ENCODE measurements around the gene BMPR1B.

BMPR1B gene

DNA sequence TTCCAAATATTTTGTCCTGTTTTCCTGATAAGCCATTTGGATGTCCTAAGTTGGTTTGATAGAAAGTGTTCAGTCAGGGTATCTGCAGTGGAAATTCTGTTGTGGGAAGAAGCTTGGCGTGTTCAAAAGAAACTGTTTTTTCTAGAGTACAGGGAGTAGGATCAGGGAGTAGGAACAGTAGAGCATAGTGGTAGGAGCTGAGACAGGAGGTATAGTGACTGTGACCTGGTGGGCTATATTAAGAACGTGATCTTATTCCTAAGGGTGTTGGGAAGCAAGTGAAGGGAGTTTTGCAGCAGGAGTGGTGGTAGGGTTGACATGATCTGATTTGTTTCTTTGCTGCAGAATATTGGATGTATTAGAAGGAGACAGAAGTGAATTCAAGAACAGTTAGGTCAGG is 348.2 kb downstream of the BMPR1B start:
- Histone ChIP-seq H3K36me3 (ENCODE audit: control insufficient read depth, insufficient read depth, low read length) (no peaks in the 10 kb centered on the region), H3K4me1 (ENCODE audit: control insufficient read depth, insufficient read depth, low read length) (no peaks in the 10 kb centered on the region), H3K9me3 (ENCODE audit: control insufficient read depth, low read length) (no peaks in the 10 kb centered on the region), H3K27me3 (ENCODE audit: control insufficient read depth, insufficient read depth, low read length, poor library complexity, severe bottlenecking) (no peaks in the 10 kb centered on the region), H3K4me3 (ENCODE audit: insufficient read depth, low read depth, low read length) (no peak overlapping the region), H3K27ac (ENCODE audit: insufficient read depth, low read depth, low read length, poor library complexity, severe bottlenecking) (no peak overlapping the region)
- 88 to 90% methylated on average over 2 of the region's 2 CpGs for WGBS, 2 experiments

- WGBS, 2 experiments, result 94 to 95% methylated on average over 2 of the region's 2 CpGs
Observed at GRCh38 chr4:95106408-95106928, 348.7 kb downstream of the BMPR1B start.

GRCh38 chr4:95107004-95107403 is 349.2 kb downstream of the BMPR1B start:
- no peak overlapping the region for H3K4me3 ChIP-seq (ENCODE audit: insufficient read depth, low read depth, low read length)
- no peaks in the 10 kb centered on the region for H3K36me3 ChIP-seq (ENCODE audit: control insufficient read depth, insufficient read depth, low read length)
- H3K27me3 ChIP-seq (ENCODE audit: control insufficient read depth, insufficient read depth, low read length, poor library complexity, severe bottlenecking), result no peaks in the 10 kb centered on the region

More at GRCh38 chr4:95106408-95106928, 348.7 kb downstream of the BMPR1B start:
- no peaks in the 10 kb centered on the region for H3K36me3 ChIP-seq (ENCODE audit: control insufficient read depth, insufficient read depth, low read length)
- H3K9me3 ChIP-seq (ENCODE audit: control insufficient read depth, low read length), result no peaks in the 10 kb centered on the region
- no peaks in the 10 kb centered on the region for H3K27me3 ChIP-seq (ENCODE audit: control insufficient read depth, insufficient read depth, low read length, poor library complexity, severe bottlenecking)
- no peak overlapping the region for H3K27ac ChIP-seq (ENCODE audit: insufficient read depth, low read depth, low read length, poor library complexity, severe bottlenecking)
- H3K4me3 ChIP-seq (ENCODE audit: insufficient read depth, low read depth, low read length), result no peak overlapping the region
- H3K4me1 ChIP-seq (ENCODE audit: control insufficient read depth, insufficient read depth, low read length), result no peaks in the 10 kb centered on the region

DNA sequence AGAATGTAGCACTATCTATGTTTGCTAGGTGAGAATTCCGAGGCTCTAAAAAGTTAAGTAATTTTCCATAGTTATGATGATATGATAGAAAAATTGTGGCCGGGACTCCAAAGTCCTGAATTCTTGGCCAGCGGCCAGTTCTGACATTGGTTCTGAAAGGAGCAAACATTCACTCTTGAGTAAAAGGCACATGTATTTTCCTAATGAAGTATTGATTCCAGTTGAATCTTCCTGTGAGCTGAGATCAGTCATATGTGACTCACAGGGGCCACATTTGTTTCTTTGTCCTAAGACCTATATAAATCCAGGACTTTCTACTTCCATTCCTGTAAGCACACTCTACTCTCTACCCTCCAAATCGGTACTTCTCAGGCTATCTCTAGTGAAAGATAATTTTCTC is 349.9 kb downstream of the BMPR1B start:
- no peaks in the 10 kb centered on the region for H3K27me3 ChIP-seq (ENCODE audit: control insufficient read depth, insufficient read depth, low read length, poor library complexity, severe bottlenecking)
- WGBS, 2 experiments, result 95 to 96% methylated on average over 4 of the region's 4 CpGs
- no peaks in the 10 kb centered on the region for H3K36me3 ChIP-seq (ENCODE audit: control insufficient read depth, insufficient read depth, low read length)
- H3K9me3 ChIP-seq (ENCODE audit: control insufficient read depth, low read length), result no peaks in the 10 kb centered on the region
- H3K4me1 ChIP-seq (ENCODE audit: control insufficient read depth, insufficient read depth, low read length), result no peaks in the 10 kb centered on the region
- H3K4me3 ChIP-seq (ENCODE audit: insufficient read depth, low read depth, low read length), result no peak overlapping the region
- H3K27ac ChIP-seq (ENCODE audit: insufficient read depth, low read depth, low read length, poor library complexity, severe bottlenecking), result no peak overlapping the region

More at GRCh38 chr4:95107004-95107403, 349.2 kb downstream of the BMPR1B start:
- Histone ChIP-seq H3K27ac (ENCODE audit: insufficient read depth, low read depth, low read length, poor library complexity, severe bottlenecking) (no peak overlapping the region), H3K4me1 (ENCODE audit: control insufficient read depth, insufficient read depth, low read length) (no peaks in the 10 kb centered on the region), H3K9me3 (ENCODE audit: control insufficient read depth, low read length) (no peaks in the 10 kb centered on the region)

DNA sequence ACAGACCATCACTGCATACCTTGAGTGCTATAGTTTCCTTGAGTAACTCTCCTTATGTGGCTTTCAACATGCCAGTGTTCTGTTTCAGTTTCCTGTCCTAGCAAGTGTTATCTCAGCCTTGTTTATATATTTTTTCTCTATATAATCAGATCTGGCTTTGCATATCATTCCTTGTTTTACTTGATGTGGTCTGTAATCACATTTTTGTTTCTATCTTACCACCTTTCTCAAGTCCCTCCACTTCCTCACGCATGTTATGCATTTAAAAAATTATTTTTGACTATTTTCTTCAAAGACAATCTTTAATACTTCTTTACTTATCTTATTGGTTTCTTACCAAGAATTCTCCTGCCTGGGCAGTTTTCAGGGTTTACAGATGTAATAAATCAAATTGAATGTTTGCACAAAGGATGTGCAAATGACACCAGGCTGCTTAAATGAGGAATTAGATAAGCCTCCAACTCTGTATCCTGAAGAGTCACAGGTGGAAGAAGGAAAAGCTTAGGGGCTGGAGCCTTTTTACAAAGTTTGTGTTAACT is 351.2 kb downstream of the BMPR1B start:
- Histone ChIP-seq H3K4me1 (ENCODE audit: control insufficient read depth, insufficient read depth, low read length) (no peaks in the 10 kb centered on the region), H3K27ac (ENCODE audit: insufficient read depth, low read depth, low read length, poor library complexity, severe bottlenecking) (no peak overlapping the region), H3K4me3 (ENCODE audit: insufficient read depth, low read depth, low read length) (no peak overlapping the region), H3K9me3 (ENCODE audit: control insufficient read depth, low read length) (no peaks in the 10 kb centered on the region), H3K36me3 (ENCODE audit: control insufficient read depth, insufficient read depth, low read length) (no peaks in the 10 kb centered on the region), H3K27me3 (ENCODE audit: control insufficient read depth, insufficient read depth, low read length, poor library complexity, severe bottlenecking) (no peaks in the 10 kb centered on the region)
- WGBS, 2 experiments, result 100% methylated on average over 1 of the region's 1 CpG; no CpG with 5 or more reads in 1 of the 2 experiments

DNA sequence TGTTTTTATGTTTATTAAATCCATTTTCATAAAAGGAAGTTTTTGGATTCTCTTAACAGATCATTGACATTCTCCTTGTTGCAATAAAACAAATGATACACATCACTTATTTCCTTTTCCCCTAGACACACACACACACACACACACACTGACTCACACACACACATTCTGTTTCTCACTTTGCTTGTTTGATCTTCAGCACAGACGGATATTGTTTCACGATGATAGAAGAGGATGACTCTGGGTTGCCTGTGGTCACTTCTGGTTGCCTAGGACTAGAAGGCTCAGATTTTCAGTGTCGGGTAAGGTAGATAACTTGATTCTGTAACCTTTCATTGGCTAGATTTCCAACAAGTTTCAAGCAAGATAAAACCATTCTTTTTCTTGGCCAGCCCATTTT is 356.8 kb downstream of the BMPR1B start:
- Histone ChIP-seq H3K9me3 (ENCODE audit: control insufficient read depth, low read length) (no peaks in the 10 kb centered on the region), H3K27me3 (ENCODE audit: control insufficient read depth, insufficient read depth, low read length, poor library complexity, severe bottlenecking) (no peaks in the 10 kb centered on the region), H3K4me1 (ENCODE audit: control insufficient read depth, insufficient read depth, low read length) (no peaks in the 10 kb centered on the region), H3K4me3 (ENCODE audit: insufficient read depth, low read depth, low read length) (no peak overlapping the region), H3K36me3 (ENCODE audit: control insufficient read depth, insufficient read depth, low read length) (no peaks in the 10 kb centered on the region), H3K27ac (ENCODE audit: insufficient read depth, low read depth, low read length, poor library complexity, severe bottlenecking) (no peak overlapping the region)
- WGBS, 2 experiments, result 91 to 95% methylated on average over 3 of the region's 3 CpGs

- no peak overlapping the region for H3K4me3 ChIP-seq (ENCODE audit: insufficient read depth, low read depth, low read length)
Observed at GRCh38 chr4:95118497-95118896, 360.7 kb downstream of the BMPR1B start.

DNA sequence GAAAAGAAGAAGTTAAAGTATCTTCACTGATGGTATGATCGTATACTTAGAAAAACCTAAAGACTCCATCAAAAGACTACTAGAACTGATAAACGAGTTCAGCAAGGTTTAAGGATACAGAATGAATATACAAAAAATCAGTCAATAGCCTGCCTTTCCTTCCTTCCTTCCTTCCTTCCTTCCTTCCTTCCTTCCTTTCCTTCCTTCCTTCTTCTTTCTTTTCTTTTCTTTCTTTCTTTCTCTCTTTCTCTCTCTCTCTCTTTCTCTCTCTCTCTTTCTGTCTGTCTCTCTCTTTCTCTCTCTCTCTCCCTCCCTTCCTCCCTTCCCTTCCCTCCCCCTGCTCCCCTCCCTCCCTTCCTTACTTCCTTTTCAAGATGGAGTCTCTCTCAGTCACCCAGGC is 362.7 kb downstream of the BMPR1B start:
- Histone ChIP-seq H3K4me3 (ENCODE audit: insufficient read depth, low read depth, low read length) (no peak overlapping the region), H3K36me3 (ENCODE audit: control insufficient read depth, insufficient read depth, low read length) (no peaks in the 10 kb centered on the region), H3K27ac (ENCODE audit: insufficient read depth, low read depth, low read length, poor library complexity, severe bottlenecking) (no peak overlapping the region), H3K9me3 (ENCODE audit: control insufficient read depth, low read length) (no peaks in the 10 kb centered on the region), H3K4me1 (ENCODE audit: control insufficient read depth, insufficient read depth, low read length) (no peaks in the 10 kb centered on the region), H3K27me3 (ENCODE audit: control insufficient read depth, insufficient read depth, low read length, poor library complexity, severe bottlenecking) (no peaks in the 10 kb centered on the region)
- 87 to 95% methylated on average over 2 of the region's 2 CpGs for WGBS, 2 experiments

More at GRCh38 chr4:95118497-95118896, 360.7 kb downstream of the BMPR1B start:
- 89 to 90% methylated on average over 6 of the region's 6 CpGs for WGBS, 2 experiments
- H3K27ac ChIP-seq (ENCODE audit: insufficient read depth, low read depth, low read length, poor library complexity, severe bottlenecking), result no peak overlapping the region
- no peaks in the 10 kb centered on the region for H3K4me1 ChIP-seq (ENCODE audit: control insufficient read depth, insufficient read depth, low read length)
- H3K36me3 ChIP-seq (ENCODE audit: control insufficient read depth, insufficient read depth, low read length), result no peaks in the 10 kb centered on the region
- no peaks in the 10 kb centered on the region for H3K27me3 ChIP-seq (ENCODE audit: control insufficient read depth, insufficient read depth, low read length, poor library complexity, severe bottlenecking)
- no peaks in the 10 kb centered on the region for H3K9me3 ChIP-seq (ENCODE audit: control insufficient read depth, low read length)

GRCh38 chr4:95122001-95122400 is 364.2 kb downstream of the BMPR1B start:
- Histone ChIP-seq H3K9me3 (ENCODE audit: control insufficient read depth, low read length) (no peaks in the 10 kb centered on the region), H3K27ac (ENCODE audit: insufficient read depth, low read depth, low read length, poor library complexity, severe bottlenecking) (no peak overlapping the region), H3K27me3 (ENCODE audit: control insufficient read depth, insufficient read depth, low read length, poor library complexity, severe bottlenecking) (no peaks in the 10 kb centered on the region), H3K4me1 (ENCODE audit: control insufficient read depth, insufficient read depth, low read length) (no peaks in the 10 kb centered on the region), H3K4me3 (ENCODE audit: insufficient read depth, low read depth, low read length) (no peak overlapping the region), H3K36me3 (ENCODE audit: control insufficient read depth, insufficient read depth, low read length) (no peaks in the 10 kb centered on the region)
- WGBS, 2 experiments, result 83 to 87% methylated on average over 9 of the region's 9 CpGs

- Histone ChIP-seq H3K27me3 (ENCODE audit: control insufficient read depth, insufficient read depth, low read length, poor library complexity, severe bottlenecking) (no peaks in the 10 kb centered on the region), H3K4me3 (ENCODE audit: insufficient read depth, low read depth, low read length) (no peak overlapping the region), H3K36me3 (ENCODE audit: control insufficient read depth, insufficient read depth, low read length) (no peaks in the 10 kb centered on the region), H3K4me1 (ENCODE audit: control insufficient read depth, insufficient read depth, low read length) (no peaks in the 10 kb centered on the region), H3K9me3 (ENCODE audit: control insufficient read depth, low read length) (no peaks in the 10 kb centered on the region), H3K27ac (ENCODE audit: insufficient read depth, low read depth, low read length, poor library complexity, severe bottlenecking) (no peak overlapping the region)
- 69 to 74% methylated on average over 4 of the region's 4 CpGs for WGBS, 2 experiments
Observed at GRCh38 chr4:95124906-95125504, 367.2 kb downstream of the BMPR1B start.

Measured in ectodermal cell (in vitro differentiated cells).